MM.1S (cell line): ENCODE measurements around the gene HMGN3.

Experiments
- DNase-seq: peaks from one replicate; pipeline ENCODE4 v3.0.0-alpha.2; 2015
- H2AFZ ChIP-seq: fragments of 300-600 bp; sonication (generic); 2 replicates; pipeline ENCODE4 v1.6.0; 2016; ENCODE audit warnings: antibody characterized with exemption, low read length
- H3F3A ChIP-seq: fragments of 300-600 bp; sonication (generic); 2 replicates; pipeline ENCODE4 v1.6.1; 2016; ENCODE audit warnings: mild to moderate bottlenecking, antibody characterized with exemption, low read length, moderate library complexity, mixed read lengths; ENCODE audit not compliant: insufficient read depth
- H3K27ac ChIP-seq: fragments of 300-600 bp; sonication (generic); 2 replicates; pipeline ENCODE4 v1.5.1; 2016; ENCODE audit warnings: mild to moderate bottlenecking, low read length
- H3K27me3 ChIP-seq: fragments of 300-600 bp; sonication (generic); replicated peaks from 2 replicates; pipeline ENCODE4 v1.6.0; 2016; ENCODE audit warnings: low read length; ENCODE audit not compliant: insufficient read depth
- H3K36me3 ChIP-seq: fragments of 300-600 bp; sonication (generic); replicated peaks from 2 replicates; pipeline ENCODE4 v1.6.1; 2016; ENCODE audit warnings: mild to moderate bottlenecking, low read length, mixed read lengths; ENCODE audit not compliant: insufficient read depth
- H3K4me1 ChIP-seq: fragments of 300-600 bp; sonication (generic); 2 replicates; pipeline ENCODE4 v1.6.1; 2016; ENCODE audit warnings: low read length, mixed read lengths
- H3K4me2 ChIP-seq: fragments of 300-600 bp; sonication (generic); 2 replicates; pipeline ENCODE4 v1.6.0; 2016; ENCODE audit warnings: low read depth, low read length
- H3K4me3 ChIP-seq: fragments of 300-600 bp; sonication (generic); 2 replicates; pipeline ENCODE4 v1.5.1; 2016; ENCODE audit warnings: low read length, mixed read lengths
- H3K79me2 ChIP-seq: fragments of 300-600 bp; sonication (generic); 2 replicates; pipeline ENCODE4 v1.6.1; 2016; ENCODE audit warnings: mixed run types, low read length, mixed read lengths
- H3K9ac ChIP-seq: fragments of 300-600 bp; sonication (generic); 2 replicates; pipeline ENCODE4 v1.6.1; 2016; ENCODE audit warnings: low read length, mixed read lengths
- H3K9me2 ChIP-seq: fragments of 300-600 bp; sonication (generic); replicated peaks from 2 replicates; pipeline ENCODE4 v1.6.1; 2016; ENCODE audit warnings: mild to moderate bottlenecking, low read length, mixed read lengths; ENCODE audit not compliant: insufficient read depth
- H3K9me3 ChIP-seq: fragments of 300-600 bp; sonication (generic); replicated peaks from 2 replicates; pipeline ENCODE4 v1.6.1; 2016; ENCODE audit warnings: mild to moderate bottlenecking, low read length, mixed read lengths; ENCODE audit not compliant: insufficient read depth
- H4K20me1 ChIP-seq: fragments of 300-600 bp; sonication (generic); 2 replicates; pipeline ENCODE4 v1.6.1; 2016; ENCODE audit warnings: mild to moderate bottlenecking, low read length, moderate library complexity, mixed read lengths; ENCODE audit not compliant: insufficient read depth
- CTCF ChIP-seq: fragments of 300-600 bp; sonication (generic); IDR thresholded peaks from 2 replicates; pipeline ENCODE4 v1.5.1; 2016; ENCODE audit warnings: antibody characterized with exemption, low read length, mixed read lengths
- EZH2 ChIP-seq: fragments of 300-600 bp; sonication (generic); optimal IDR thresholded peaks from 2 replicates; pipeline ENCODE3; 2017; ENCODE audit warnings: low read depth, mild to moderate bottlenecking, antibody characterized with exemption, low read length, mixed read lengths
- EZH2phosphoT487 ChIP-seq: fragments of 300-600 bp; sonication (generic); IDR thresholded peaks from 2 replicates; pipeline ENCODE4 v1.6.1; 2018; ENCODE audit warnings: antibody characterized with exemption, low read length

Gene HMGN3

GRCh38 chr6:79269877-79270276 lies 35.4 kb upstream of the HMGN3 start:
- Histone ChIP-seq H3K36me3 (no peaks in the 10 kb centered on the region), H3K4me1 (no peaks in the 10 kb centered on the region), H3K9me3 (no peaks in the 10 kb centered on the region), H4K20me1 (no peaks in the 10 kb centered on the region), H3K9me2 (no peaks in the 10 kb centered on the region), H3K9ac (no peak overlapping the region), H3K27me3 (no peaks in the 10 kb centered on the region), H3F3A (no peaks in the 10 kb centered on the region), H3K27ac (no peak overlapping the region), H3K4me3 (no peak overlapping the region), H2AFZ (no peak overlapping the region), H3K4me2 (no peak overlapping the region), H3K79me2 (no peaks in the 10 kb centered on the region)
- TF ChIP-seq EZH2, result no peak
- no peak for TF ChIP-seq CTCF
- no peak for TF ChIP-seq EZH2phosphoT487
- DNase-seq, result no peak

GRCh38 chr6:79267128-79267527 lies 32.6 kb upstream of the HMGN3 start:
- Histone ChIP-seq H3F3A (no peaks in the 10 kb centered on the region), H3K27me3 (no peaks in the 10 kb centered on the region), H2AFZ (no peak overlapping the region), H3K79me2 (no peaks in the 10 kb centered on the region), H3K9ac (no peak overlapping the region), H3K9me3 (no peaks in the 10 kb centered on the region), H3K9me2 (no peaks in the 10 kb centered on the region), H3K4me3 (no peak overlapping the region), H3K4me2 (no peak overlapping the region), H3K36me3 (no peaks in the 10 kb centered on the region), H3K4me1 (no peaks in the 10 kb centered on the region), H3K27ac (no peak overlapping the region), H4K20me1 (no peaks in the 10 kb centered on the region)
- TF ChIP-seq EZH2, result no peak
- TF ChIP-seq EZH2phosphoT487, result no peak
- no peak for TF ChIP-seq CTCF
- no peak for DNase-seq

- Histone ChIP-seq H3F3A (no peaks in the 10 kb centered on the region), H3K27ac (no peak overlapping the region), H3K4me2 (no peak overlapping the region), H3K9me2 (no peaks in the 10 kb centered on the region), H3K4me1 (no peaks in the 10 kb centered on the region), H3K27me3 (no peaks in the 10 kb centered on the region), H3K36me3 (no peaks in the 10 kb centered on the region), H2AFZ (no peak overlapping the region), H3K9ac (no peak overlapping the region), H3K9me3 (no peaks in the 10 kb centered on the region), H4K20me1 (no peaks in the 10 kb centered on the region), H3K4me3 (no peak overlapping the region), H3K79me2 (no peaks in the 10 kb centered on the region)
- DNase-seq, result no peak
- TF ChIP-seq EZH2phosphoT487 (no peak), EZH2 (no peak), CTCF (no peak)
These were observed 31.6 kb upstream of the HMGN3 start for GRCh38 chr6:79266051-79266450.
